Measurements from ENCODE around the gene SPAG16. TPM values are rescaled to one million over a fixed set of nuclear protein-coding genes. Genes with fewer than 3 reads are reported as not detected.
A peak's percentile ranks its signal among the peaks of the same experiment; 100 is the strongest.

SPAG16 gene
- total and polyA plus RNA-seq, 8 donors = 11.1 to 47.4 (median 42.3) TPM

GRCh38 chr2:213429516-213429915 lies 145.3 kb downstream of the SPAG16 start:
- no peak for ATAC-seq
- H3K36me3 ChIP-seq = no peaks in the 10 kb centered on the region
- TF ChIP-seq CTCF (IDR thresholded peaks at IDR 0.05) = no peak
- peaks cover 0 to 21% of the 10 kb centered on the region in 2 donors for H3K9me3 ChIP-seq
- H3K4me3 ChIP-seq = no peak overlapping the region
- no peak overlapping the region for H3K27ac ChIP-seq
- H3K4me1 ChIP-seq = no peaks in the 10 kb centered on the region
- DNase-seq = no peak
- H3K27me3 ChIP-seq = no peaks in the 10 kb centered on the region
- intact Hi-C loops (cut with DNase I) = no loop called here

GRCh38 chr2:213443921-213444320 lies 159.7 kb downstream of the SPAG16 start:
- ATAC-seq (no peak), DNase-seq (no peak)
- intact Hi-C loops (cut with DNase I) = no loop called here
- no peaks in the 10 kb centered on the region for H3K4me1 ChIP-seq
- H3K9me3 ChIP-seq = peaks cover 0 to 37% of the 10 kb centered on the region in 2 donors
- TF ChIP-seq CTCF (IDR thresholded peaks at IDR 0.05) = no peak
- no peaks in the 10 kb centered on the region for H3K36me3 ChIP-seq
- H3K27ac ChIP-seq = no peak overlapping the region
- no peak overlapping the region for H3K4me3 ChIP-seq
- H3K27me3 ChIP-seq = no peaks in the 10 kb centered on the region

- peak in 1 of 4 donors; percentile 29 for DNase-seq
- intact Hi-C loops (cut with DNase I) = no loop called here
- no peak overlapping the region for H3K4me3 ChIP-seq
- H3K36me3 ChIP-seq = no peaks in the 10 kb centered on the region
- peaks cover 0 to 23% of the 10 kb centered on the region in 2 donors for H3K9me3 ChIP-seq
- no peaks in the 10 kb centered on the region for H3K27me3 ChIP-seq
- peak; percentile 91 for ATAC-seq
- H3K27ac ChIP-seq = no peak overlapping the region
- no peaks in the 10 kb centered on the region for H3K4me1 ChIP-seq
- TF ChIP-seq CTCF (IDR thresholded peaks at IDR 0.05) = no peak
Observed at GRCh38 chr2:213451542-213452239, 167.4 kb downstream of the SPAG16 start.

GRCh38 chr2:213455316-213456008 lies 171.2 kb downstream of the SPAG16 start:
- DNase-seq = no peak
- Histone ChIP-seq H3K36me3 (no peaks in the 10 kb centered on the region), H3K27me3 (no peaks in the 10 kb centered on the region), H3K9me3 (no peaks in the 10 kb centered on the region), H3K4me3 (no peak overlapping the region), H3K4me1 (no peaks in the 10 kb centered on the region), H3K27ac (no peak overlapping the region)
- intact Hi-C loops (cut with DNase I) = no loop called here
- no peak for ATAC-seq
- no peak for TF ChIP-seq CTCF (IDR thresholded peaks at IDR 0.05)

GRCh38 chr2:213475433-213475832 lies 191.2 kb downstream of the SPAG16 start:
- Histone ChIP-seq H3K9me3 (peaks cover 0 to 65% of the 10 kb centered on the region in 2 donors), H3K27ac (no peak overlapping the region), H3K36me3 (no peaks in the 10 kb centered on the region), H3K4me3 (no peak overlapping the region), H3K4me1 (no peaks in the 10 kb centered on the region), H3K27me3 (no peaks in the 10 kb centered on the region)
- intact Hi-C loops (cut with DNase I) = no loop called here
- ATAC-seq = no peak
- DNase-seq = no peak
- TF ChIP-seq CTCF (IDR thresholded peaks at IDR 0.05) = no peak
